Progenitor cell of endocrine pancreas (in vitro differentiated cells): ENCODE measurements around the gene PPP2R3B. TPM values are rescaled to one million over a fixed set of nuclear protein-coding genes. Genes with fewer than 3 reads are reported as not detected.

Experiments used
- DNase-seq: peaks from one replicate; pipeline ENCODE4 v3.0.0; 2021; ENCODE audit warnings: low spot score; ENCODE audit not compliant: unreplicated experiment
- H3K27ac Mint-ChIP-seq: 2 replicates; pipeline ENCODE4 v1.8.0; 2021; ENCODE audit warnings: mild to moderate bottlenecking, moderate library complexity, mixed read lengths
- H3K27me3 Mint-ChIP-seq: 2 replicates; pipeline ENCODE4 v1.8.0; 2021; ENCODE audit warnings: mixed read lengths
- H3K36me3 Mint-ChIP-seq: 2 replicates; pipeline ENCODE4 v1.8.0; 2022; ENCODE audit warnings: mixed read lengths; ENCODE audit not compliant: insufficient read depth
- H3K4me1 Mint-ChIP-seq: 2 replicates; pipeline ENCODE4 v1.8.0; 2021; ENCODE audit warnings: low read depth, mixed read lengths
- H3K4me3 Mint-ChIP-seq: 2 replicates; pipeline ENCODE4 v1.8.0; 2021; ENCODE audit warnings: low read depth, mild to moderate bottlenecking, moderate library complexity, mixed read lengths
- H3K9me3 Mint-ChIP-seq: 2 replicates; pipeline ENCODE4 v1.8.0; 2021; ENCODE audit warnings: low read depth, mixed read lengths
- total RNA-seq: library from RNA; stranded (reverse); gene quantifications from 2 replicates; pipeline ENCODE4 v1.2.1, GENCODE V29; 2021
- TF ChIP-seq, protein P1 (sequence below): fragments of 200-600 bp; sonication (generic); IDR thresholded peaks from one replicate; pipeline ENCODE4 v1.5.0; 2021; ENCODE audit warnings: antibody characterized with exemption, mild to moderate bottlenecking; ENCODE audit not compliant: unreplicated experiment

PPP2R3B gene
- total RNA-seq, 1 donor from 2014 or later, result 72.6 TPM

DNA sequence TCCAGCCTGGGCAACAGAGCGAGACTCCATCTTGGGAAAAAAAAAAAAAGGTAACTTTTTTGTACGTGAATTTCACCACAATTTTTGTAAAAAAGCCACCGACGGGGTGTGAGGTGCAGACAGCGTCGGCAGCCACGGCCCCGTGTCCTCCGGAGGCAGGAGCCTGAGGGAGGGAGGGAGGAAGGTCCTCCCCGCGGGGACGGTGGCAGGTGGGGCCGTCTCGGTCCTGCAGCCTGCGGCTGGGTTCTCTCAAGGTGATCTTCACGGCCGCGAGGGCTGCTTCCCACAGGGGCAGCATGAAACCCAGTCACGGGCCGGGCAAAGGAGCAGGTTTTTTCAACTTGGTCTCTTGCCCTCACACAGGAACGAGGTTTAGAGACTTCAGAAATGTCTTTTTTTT is 91.6 kb downstream of the PPP2R3B start:
- no peak for DNase-seq
- H3K27me3 Mint-ChIP-seq, result no peaks in the 10 kb centered on the region
- peaks cover 34% of the 10 kb centered on the region for H3K36me3 Mint-ChIP-seq
- H3K4me3 Mint-ChIP-seq, result no peak overlapping the region
- TF ChIP-seq, protein P1, sequence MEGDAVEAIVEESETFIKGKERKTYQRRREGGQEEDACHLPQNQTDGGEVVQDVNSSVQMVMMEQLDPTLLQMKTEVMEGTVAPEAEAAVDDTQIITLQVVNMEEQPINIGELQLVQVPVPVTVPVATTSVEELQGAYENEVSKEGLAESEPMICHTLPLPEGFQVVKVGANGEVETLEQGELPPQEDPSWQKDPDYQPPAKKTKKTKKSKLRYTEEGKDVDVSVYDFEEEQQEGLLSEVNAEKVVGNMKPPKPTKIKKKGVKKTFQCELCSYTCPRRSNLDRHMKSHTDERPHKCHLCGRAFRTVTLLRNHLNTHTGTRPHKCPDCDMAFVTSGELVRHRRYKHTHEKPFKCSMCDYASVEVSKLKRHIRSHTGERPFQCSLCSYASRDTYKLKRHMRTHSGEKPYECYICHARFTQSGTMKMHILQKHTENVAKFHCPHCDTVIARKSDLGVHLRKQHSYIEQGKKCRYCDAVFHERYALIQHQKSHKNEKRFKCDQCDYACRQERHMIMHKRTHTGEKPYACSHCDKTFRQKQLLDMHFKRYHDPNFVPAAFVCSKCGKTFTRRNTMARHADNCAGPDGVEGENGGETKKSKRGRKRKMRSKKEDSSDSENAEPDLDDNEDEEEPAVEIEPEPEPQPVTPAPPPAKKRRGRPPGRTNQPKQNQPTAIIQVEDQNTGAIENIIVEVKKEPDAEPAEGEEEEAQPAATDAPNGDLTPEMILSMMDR, result no peak
- H3K27ac Mint-ChIP-seq, result no peak overlapping the region
- no peaks in the 10 kb centered on the region for H3K9me3 Mint-ChIP-seq
- no peaks in the 10 kb centered on the region for H3K4me1 Mint-ChIP-seq

DNA sequence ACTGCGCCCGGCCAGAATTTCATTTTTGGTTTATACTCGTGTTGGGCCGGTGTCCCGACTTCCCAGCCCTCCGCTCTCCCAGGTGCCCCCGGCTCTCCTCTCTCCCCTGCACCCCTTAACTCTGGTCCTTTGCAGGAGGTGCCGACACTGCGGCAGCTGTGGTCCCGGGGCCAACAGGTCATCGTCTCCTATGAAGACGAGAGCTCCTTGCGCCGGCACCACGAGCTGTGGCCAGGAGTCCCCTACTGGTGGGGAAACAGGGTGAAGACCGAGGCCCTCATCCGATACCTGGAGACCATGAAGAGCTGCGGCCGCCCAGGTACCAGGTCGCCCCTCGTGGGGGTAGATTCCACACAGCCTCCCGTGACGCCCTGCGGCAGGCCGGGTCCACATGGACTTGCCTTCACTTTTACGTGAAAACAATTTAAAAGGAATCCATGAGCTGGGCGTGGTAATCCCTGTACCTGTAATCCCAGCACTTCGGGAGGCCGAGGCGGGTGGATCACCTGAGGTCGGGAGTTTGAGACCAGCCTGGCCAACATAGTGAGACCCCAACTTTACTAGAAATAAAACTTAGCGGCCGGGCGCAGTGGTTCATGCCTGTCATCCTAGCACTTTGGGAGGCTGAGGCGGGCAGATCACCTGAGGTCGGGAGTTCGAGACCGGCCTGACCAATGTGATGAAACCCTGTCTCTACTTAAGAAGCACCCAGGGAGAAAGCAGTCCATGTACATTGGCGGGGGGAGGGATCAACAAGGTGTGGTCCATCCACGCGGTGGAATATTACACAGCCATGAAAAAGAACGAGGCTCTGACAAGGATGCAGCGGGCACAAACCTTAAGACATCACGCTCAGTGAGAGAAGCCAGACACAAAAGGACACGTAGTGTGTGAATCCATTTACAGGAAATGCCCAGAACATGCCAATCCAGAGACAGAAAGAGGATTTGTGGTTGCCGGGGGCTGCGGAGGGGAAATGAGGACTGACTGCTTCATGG is 93.5 kb downstream of the PPP2R3B start:
- Mint-ChIP-seq H3K4me1 (no peaks in the 10 kb centered on the region), H3K4me3 (no peak overlapping the region), H3K27me3 (no peaks in the 10 kb centered on the region), H3K36me3 (peaks cover 33% of the 10 kb centered on the region), H3K27ac (no peak overlapping the region), H3K9me3 (no peaks in the 10 kb centered on the region)
- DNase-seq, result no peak
- TF ChIP-seq, protein P1, result no peak

DNA sequence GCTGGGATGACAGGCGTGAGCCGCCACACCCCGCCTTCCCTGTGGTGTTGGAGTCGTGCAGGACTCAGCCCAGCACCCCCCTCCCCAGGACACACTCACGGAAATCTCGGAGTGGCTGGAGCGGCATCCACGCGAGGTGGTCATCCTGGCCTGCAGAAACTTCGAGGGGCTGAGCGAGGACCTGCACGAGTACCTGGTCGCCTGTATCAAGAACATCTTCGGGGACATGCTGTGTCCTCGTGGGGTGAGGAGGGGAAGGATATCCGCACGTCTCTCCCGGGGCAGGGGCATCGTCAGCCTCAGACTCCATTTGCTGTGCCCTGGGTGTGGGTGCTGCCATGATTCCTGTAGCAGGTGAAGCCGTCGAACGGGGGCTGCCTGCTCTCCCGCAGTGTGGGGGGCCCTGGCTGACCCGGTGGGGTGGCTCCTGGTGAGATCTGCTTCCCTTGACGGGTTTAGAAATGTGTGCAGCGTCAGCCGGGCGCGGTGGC is 95.3 kb downstream of the PPP2R3B start:
- no peaks in the 10 kb centered on the region for H3K4me1 Mint-ChIP-seq
- H3K36me3 Mint-ChIP-seq, result peaks cover 30% of the 10 kb centered on the region
- H3K9me3 Mint-ChIP-seq, result no peaks in the 10 kb centered on the region
- no peak overlapping the region for H3K27ac Mint-ChIP-seq
- no peaks in the 10 kb centered on the region for H3K27me3 Mint-ChIP-seq
- no peak for DNase-seq
- TF ChIP-seq, protein P1, result no peak
- H3K4me3 Mint-ChIP-seq, result no peak overlapping the region

DNA sequence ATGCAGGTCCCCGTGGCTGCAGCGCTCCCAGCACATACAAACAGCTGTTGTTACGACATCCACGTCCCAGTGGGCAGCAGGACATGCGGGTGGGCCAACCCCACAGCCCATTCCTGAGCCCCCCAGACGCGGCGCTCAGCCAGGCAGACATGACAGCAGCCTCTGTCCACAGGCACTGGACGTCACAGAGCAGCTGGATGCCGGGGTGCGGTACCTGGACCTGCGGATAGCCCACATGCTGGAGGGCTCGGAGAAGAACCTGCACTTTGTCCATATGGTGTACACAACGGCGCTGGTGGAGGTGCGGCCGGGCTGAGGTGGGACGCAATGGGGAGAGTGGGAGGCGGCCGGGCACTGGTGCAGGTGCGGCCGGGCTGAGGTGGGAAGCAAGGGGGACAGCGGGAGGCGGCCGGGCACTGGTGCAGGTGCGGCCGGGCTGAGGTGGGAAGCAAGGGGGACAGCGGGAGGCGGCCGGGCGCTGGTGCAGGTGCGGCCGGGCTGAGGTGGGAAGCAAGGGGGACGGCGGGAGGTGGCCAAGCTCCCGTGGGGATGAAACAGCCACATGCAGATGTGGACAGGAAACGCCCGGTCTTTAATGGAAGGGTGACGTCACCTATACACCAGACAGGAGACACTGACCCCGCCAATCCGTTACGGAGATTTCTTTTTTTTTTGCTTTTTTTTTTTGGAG is 96.1 kb downstream of the PPP2R3B start:
- H3K36me3 Mint-ChIP-seq, result peaks cover 26% of the 10 kb centered on the region
- TF ChIP-seq, protein P1, result no peak
- H3K4me3 Mint-ChIP-seq, result no peak overlapping the region
- DNase-seq, result no peak
- H3K27me3 Mint-ChIP-seq, result no peaks in the 10 kb centered on the region
- H3K9me3 Mint-ChIP-seq, result no peaks in the 10 kb centered on the region
- no peak overlapping the region for H3K27ac Mint-ChIP-seq
- H3K4me1 Mint-ChIP-seq, result no peaks in the 10 kb centered on the region

DNA sequence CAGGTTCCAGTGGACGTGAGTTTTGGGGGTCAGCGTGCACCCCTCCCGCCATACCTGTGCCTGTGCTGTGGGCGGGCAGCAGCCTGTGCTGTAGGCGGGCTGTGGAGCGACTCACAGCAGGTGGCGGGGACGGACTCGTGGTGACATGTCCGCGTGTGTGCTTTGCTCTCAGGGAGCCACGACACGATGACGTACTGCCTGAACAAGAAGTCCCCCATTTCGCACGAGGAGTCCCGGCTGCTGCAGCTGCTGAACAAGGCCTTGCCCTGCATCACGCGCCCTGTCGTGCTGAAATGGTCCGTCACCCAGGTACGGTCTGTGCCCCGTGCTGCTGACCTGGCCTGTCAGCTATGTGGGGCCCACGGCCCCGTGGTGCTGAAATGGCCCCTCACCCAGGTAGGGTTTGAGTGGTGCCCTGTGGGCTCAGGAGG is 98.1 kb downstream of the PPP2R3B start:
- H3K9me3 Mint-ChIP-seq, result no peaks in the 10 kb centered on the region
- H3K4me1 Mint-ChIP-seq, result no peaks in the 10 kb centered on the region
- H3K27ac Mint-ChIP-seq, result no peak overlapping the region
- no peak overlapping the region for H3K4me3 Mint-ChIP-seq
- no peaks in the 10 kb centered on the region for H3K27me3 Mint-ChIP-seq
- DNase-seq, result no peak
- TF ChIP-seq, protein P1, result no peak
- peaks cover 29% of the 10 kb centered on the region for H3K36me3 Mint-ChIP-seq
